GM23338 (cell line): ENCODE data around the gene LGALS7. TPM values are rescaled to one million over a fixed set of nuclear protein-coding genes. Genes with fewer than 3 reads are reported as not detected.
"Not testable (repeated sequence)": the region's sequence is repeated elsewhere in the genome, so short reads cannot be mapped to it uniquely, and the experiment has no call there.

Experiments
- ATAC-seq: fragments of 200-7000 bp; cut with Tn5 transposase; 3 replicates; pipeline ENCODE4 v1.9.1; 2020
- DNase-seq: peaks from one replicate; pipeline ENCODE4 v3.0.0-alpha.2; 2015; ENCODE audit warnings: low spot score
- H2AFZ ChIP-seq: fragments of 200-600 bp; sonication (generic); 2 replicates; pipeline ENCODE4 v1.8.0; 2016; ENCODE audit warnings: antibody characterized with exemption, mild to moderate bottlenecking, moderate library complexity
- H3F3A ChIP-seq: fragments of 200-600 bp; sonication (generic); replicated peaks from 2 replicates; pipeline ENCODE4 v1.8.0; 2017; ENCODE audit warnings: antibody characterized with exemption, mixed run types, low read depth
- H3K27ac ChIP-seq: fragments of 200-600 bp; sonication (generic); 2 replicates; pipeline ENCODE4 v1.6.1; 2016; ENCODE audit warnings: low read depth
- H3K27me3 ChIP-seq: fragments of 200-600 bp; sonication (generic); 2 replicates; pipeline ENCODE4 v1.8.0; 2016; ENCODE audit warnings: mild to moderate bottlenecking, mixed run types, moderate library complexity; ENCODE audit not compliant: insufficient read depth
- H3K36me3 ChIP-seq: fragments of 200-600 bp; sonication (generic); 2 replicates; pipeline ENCODE4 v1.8.0; 2016; ENCODE audit warnings: mild to moderate bottlenecking; ENCODE audit not compliant: insufficient read depth
- H3K4me1 ChIP-seq: fragments of 200-600 bp; sonication (generic); 2 replicates; pipeline ENCODE4 v1.8.0; 2016; ENCODE audit warnings: mild to moderate bottlenecking, moderate library complexity; ENCODE audit not compliant: insufficient read depth
- H3K4me2 ChIP-seq: fragments of 200-600 bp; sonication (generic); 2 replicates; pipeline ENCODE4 v1.7.1; 2017; ENCODE audit warnings: mixed run types
- H3K4me3 ChIP-seq: fragments of 200-600 bp; sonication (generic); 2 replicates; pipeline ENCODE4 v1.6.1; 2016; ENCODE audit warnings: mixed run types
- H3K79me2 ChIP-seq: fragments of 200-600 bp; sonication (generic); replicated peaks from 2 replicates; pipeline ENCODE4 v1.8.0; 2017; ENCODE audit warnings: mild to moderate bottlenecking; ENCODE audit not compliant: insufficient read depth
- H3K9me2 ChIP-seq: fragments of 200-600 bp; sonication (generic); 2 replicates; pipeline ENCODE4 v1.8.0; 2017; ENCODE audit not compliant: insufficient read depth
- H4K20me1 ChIP-seq: fragments of 200-600 bp; sonication (generic); replicated peaks from 2 replicates; pipeline ENCODE4 v1.8.0; 2017; ENCODE audit warnings: mild to moderate bottlenecking; ENCODE audit not compliant: insufficient read depth
- H3K27ac Mint-ChIP-seq: 2 replicates; pipeline ENCODE4 v1.8.0; 2020; ENCODE audit warnings: inconsistent platforms, mild to moderate bottlenecking, moderate library complexity, mixed read lengths
- H3K27me3 Mint-ChIP-seq: 3 replicates; pipeline ENCODE4 v1.8.0; 2022; ENCODE audit warnings: low read depth, mild to moderate bottlenecking, moderate library complexity, mixed read lengths, inconsistent platforms; ENCODE audit not compliant: insufficient read depth, poor library complexity
- H3K36me3 Mint-ChIP-seq: 3 replicates; pipeline ENCODE4 v1.8.0; 2021; ENCODE audit warnings: low read depth, mild to moderate bottlenecking, inconsistent platforms, moderate library complexity, mixed read lengths
- H3K4me1 Mint-ChIP-seq: 3 replicates; pipeline ENCODE4 v1.8.0; 2020; ENCODE audit warnings: mild to moderate bottlenecking, inconsistent platforms, mixed read lengths
- H3K4me3 Mint-ChIP-seq: 3 replicates; pipeline ENCODE4 v1.8.0; 2021; ENCODE audit warnings: moderate library complexity, mild to moderate bottlenecking, inconsistent platforms, mixed read lengths
- H3K9me3 Mint-ChIP-seq: 3 replicates; pipeline ENCODE4 v1.8.0; 2020; ENCODE audit warnings: moderate library complexity, mild to moderate bottlenecking, inconsistent platforms, mixed read lengths
- EZH2phosphoT487 ChIP-seq: fragments of 200-600 bp; sonication (generic); IDR thresholded peaks from one replicate; pipeline ENCODE4 v1.8.1; 2018; ENCODE audit warnings: antibody characterized with exemption; ENCODE audit not compliant: unreplicated experiment
- JUNB ChIP-seq: IDR thresholded peaks from one replicate; pipeline ENCODE4 v1.6.1; 2016; ENCODE audit warnings: antibody characterized with exemption; ENCODE audit not compliant: unreplicated experiment
- NANOG ChIP-seq: IDR thresholded peaks from 2 replicates; pipeline ENCODE4 v1.6.1; 2016; ENCODE audit warnings: antibody characterized with exemption, borderline replicate concordance
- POLR2AphosphoS5 ChIP-seq: IDR thresholded peaks from 2 replicates; pipeline ENCODE4 v1.6.1; 2016; ENCODE audit warnings: antibody characterized with exemption, low read depth
- STAT1 ChIP-seq: IDR thresholded peaks from one replicate; pipeline ENCODE4 v1.6.1; 2016; ENCODE audit warnings: antibody characterized with exemption; ENCODE audit not compliant: unreplicated experiment
- ZNF114 ChIP-seq: fragments of 250-450 bp; sonication (Bioruptor Pico); IDR thresholded peaks from 2 replicates; pipeline ENCODE4 v1.5.0; 2020; ENCODE audit warnings: mild to moderate bottlenecking, moderate library complexity
- ZNF331 ChIP-seq: fragments of 250-450 bp; sonication (Bioruptor Pico); IDR thresholded peaks from 2 replicates; pipeline ENCODE4 v1.5.0; 2020; ENCODE audit warnings: low read depth, mild to moderate bottlenecking, moderate library complexity
- polyA plus RNA-seq: library from polyadenylated mRNA; unstranded; fragments of >200 nt; fragmentation: Nextera tagmentation; extraction: Ambion mirVana; gene quantifications from 2 replicates; pipeline ENCODE4 v1.2.1, GENCODE V29; 2016
- total RNA-seq: library from RNA; depleted of rRNA; stranded (reverse); fragments of >200 nt; shearing (Covaris generic); gene quantifications from 2 replicates; pipeline ENCODE4 v1.2.3, GENCODE V29; 2014
- TF ChIP-seq, protein P1 (sequence below): fragments of 250-450 bp; sonication (Bioruptor Pico); IDR thresholded peaks from 2 replicates; pipeline ENCODE4 v1.5.0; 2020; ENCODE audit warnings: mild to moderate bottlenecking, moderate library complexity
- TF ChIP-seq, protein P2 (sequence below), 2 experiments: fragments of 200-600 bp in 1 of 2; sonication (generic) in 1 of 2; conservative IDR thresholded peaks; 2 replicates each; pipeline versions ENCODE4 v1.5.1 to v1.6.1; 2016 to 2017; ENCODE audit warnings: antibody characterized with exemption in 2 of 2, low read depth in 2 of 2, mild to moderate bottlenecking in 2 of 2, moderate library complexity in 1 of 2
- TF ChIP-seq, protein P3 (sequence below): IDR thresholded peaks from 2 replicates; pipeline ENCODE4 v1.6.1; 2016; ENCODE audit warnings: antibody characterized with exemption

The LGALS7 gene
- total and polyA plus RNA-seq, 2 experiments from 2014 or later = 1.6 TPM; not detected in 1

- not testable (repeated sequence) for H3K4me1 Mint-ChIP-seq, H3K27ac ChIP-seq, DNase-seq, H3K4me3 Mint-ChIP-seq, H3K36me3 ChIP-seq, H3K27me3 ChIP-seq, H3K79me2 ChIP-seq, H2AFZ ChIP-seq, H3F3A ChIP-seq, H3K27ac Mint-ChIP-seq, H3K4me1 ChIP-seq, H4K20me1 ChIP-seq, ATAC-seq, H3K4me2 ChIP-seq, H3K9me2 ChIP-seq, H3K4me3 ChIP-seq, H3K9me3 Mint-ChIP-seq
- Mint-ChIP-seq H3K27me3 (peaks cover 11% of the 10 kb centered on the region), H3K36me3 (peaks cover 23% of the 10 kb centered on the region)
These were observed 40.6 kb upstream of the LGALS7 start for GRCh38 chr19:38813932-38814331.

- no peaks in the 10 kb centered on the region for H3K27me3 ChIP-seq
- no peaks in the 10 kb centered on the region for H3K36me3 ChIP-seq
- H3K9me2 ChIP-seq = no peaks in the 10 kb centered on the region
- TF ChIP-seq, protein P1, sequence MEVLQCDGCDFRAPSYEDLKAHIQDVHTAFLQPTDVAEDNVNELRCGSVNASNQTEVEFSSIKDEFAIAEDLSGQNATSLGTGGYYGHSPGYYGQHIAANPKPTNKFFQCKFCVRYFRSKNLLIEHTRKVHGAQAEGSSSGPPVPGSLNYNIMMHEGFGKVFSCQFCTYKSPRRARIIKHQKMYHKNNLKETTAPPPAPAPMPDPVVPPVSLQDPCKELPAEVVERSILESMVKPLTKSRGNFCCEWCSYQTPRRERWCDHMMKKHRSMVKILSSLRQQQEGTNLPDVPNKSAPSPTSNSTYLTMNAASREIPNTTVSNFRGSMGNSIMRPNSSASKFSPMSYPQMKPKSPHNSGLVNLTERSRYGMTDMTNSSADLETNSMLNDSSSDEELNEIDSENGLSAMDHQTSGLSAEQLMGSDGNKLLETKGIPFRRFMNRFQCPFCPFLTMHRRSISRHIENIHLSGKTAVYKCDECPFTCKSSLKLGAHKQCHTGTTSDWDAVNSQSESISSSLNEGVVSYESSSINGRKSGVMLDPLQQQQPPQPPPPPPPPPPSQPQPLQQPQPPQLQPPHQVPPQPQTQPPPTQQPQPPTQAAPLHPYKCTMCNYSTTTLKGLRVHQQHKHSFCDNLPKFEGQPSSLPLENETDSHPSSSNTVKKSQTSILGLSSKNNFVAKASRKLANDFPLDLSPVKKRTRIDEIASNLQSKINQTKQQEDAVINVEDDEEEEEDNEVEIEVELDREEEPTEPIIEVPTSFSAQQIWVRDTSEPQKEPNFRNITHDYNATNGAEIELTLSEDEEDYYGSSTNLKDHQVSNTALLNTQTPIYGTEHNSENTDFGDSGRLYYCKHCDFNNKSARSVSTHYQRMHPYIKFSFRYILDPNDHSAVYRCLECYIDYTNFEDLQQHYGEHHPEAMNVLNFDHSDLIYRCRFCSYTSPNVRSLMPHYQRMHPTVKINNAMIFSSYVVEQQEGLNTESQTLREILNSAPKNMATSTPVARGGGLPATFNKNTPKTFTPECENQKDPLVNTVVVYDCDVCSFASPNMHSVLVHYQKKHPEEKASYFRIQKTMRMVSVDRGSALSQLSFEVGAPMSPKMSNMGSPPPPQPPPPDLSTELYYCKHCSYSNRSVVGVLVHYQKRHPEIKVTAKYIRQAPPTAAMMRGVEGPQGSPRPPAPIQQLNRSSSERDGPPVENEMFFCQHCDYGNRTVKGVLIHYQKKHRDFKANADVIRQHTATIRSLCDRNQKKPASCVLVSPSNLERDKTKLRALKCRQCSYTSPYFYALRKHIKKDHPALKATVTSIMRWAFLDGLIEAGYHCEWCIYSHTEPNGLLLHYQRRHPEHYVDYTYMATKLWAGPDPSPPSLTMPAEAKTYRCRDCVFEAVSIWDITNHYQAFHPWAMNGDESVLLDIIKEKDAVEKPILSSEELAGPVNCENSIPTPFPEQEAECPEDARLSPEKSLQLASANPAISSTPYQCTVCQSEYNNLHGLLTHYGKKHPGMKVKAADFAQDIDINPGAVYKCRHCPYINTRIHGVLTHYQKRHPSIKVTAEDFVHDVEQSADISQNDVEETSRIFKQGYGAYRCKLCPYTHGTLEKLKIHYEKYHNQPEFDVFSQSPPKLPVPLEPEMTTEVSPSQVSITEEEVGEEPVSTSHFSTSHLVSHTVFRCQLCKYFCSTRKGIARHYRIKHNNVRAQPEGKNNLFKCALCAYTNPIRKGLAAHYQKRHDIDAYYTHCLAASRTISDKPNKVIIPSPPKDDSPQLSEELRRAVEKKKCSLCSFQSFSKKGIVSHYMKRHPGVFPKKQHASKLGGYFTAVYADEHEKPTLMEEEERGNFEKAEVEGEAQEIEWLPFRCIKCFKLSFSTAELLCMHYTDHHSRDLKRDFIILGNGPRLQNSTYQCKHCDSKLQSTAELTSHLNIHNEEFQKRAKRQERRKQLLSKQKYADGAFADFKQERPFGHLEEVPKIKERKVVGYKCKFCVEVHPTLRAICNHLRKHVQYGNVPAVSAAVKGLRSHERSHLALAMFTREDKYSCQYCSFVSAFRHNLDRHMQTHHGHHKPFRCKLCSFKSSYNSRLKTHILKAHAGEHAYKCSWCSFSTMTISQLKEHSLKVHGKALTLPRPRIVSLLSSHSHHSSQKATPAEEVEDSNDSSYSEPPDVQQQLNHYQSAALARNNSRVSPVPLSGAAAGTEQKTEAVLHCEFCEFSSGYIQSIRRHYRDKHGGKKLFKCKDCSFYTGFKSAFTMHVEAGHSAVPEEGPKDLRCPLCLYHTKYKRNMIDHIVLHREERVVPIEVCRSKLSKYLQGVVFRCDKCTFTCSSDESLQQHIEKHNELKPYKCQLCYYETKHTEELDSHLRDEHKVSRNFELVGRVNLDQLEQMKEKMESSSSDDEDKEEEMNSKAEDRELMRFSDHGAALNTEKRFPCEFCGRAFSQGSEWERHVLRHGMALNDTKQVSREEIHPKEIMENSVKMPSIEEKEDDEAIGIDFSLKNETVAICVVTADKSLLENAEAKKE (CRISPR knock-in tag) = no peak
- TF ChIP-seq EZH2phosphoT487 (no peak), POLR2AphosphoS5 (no peak), NANOG (no peak), ZNF114 (CRISPR knock-in tag) (no peak), JUNB (no peak), ZNF331 (CRISPR knock-in tag) (no peak), STAT1 (no peak)
- TF ChIP-seq, protein P2, sequence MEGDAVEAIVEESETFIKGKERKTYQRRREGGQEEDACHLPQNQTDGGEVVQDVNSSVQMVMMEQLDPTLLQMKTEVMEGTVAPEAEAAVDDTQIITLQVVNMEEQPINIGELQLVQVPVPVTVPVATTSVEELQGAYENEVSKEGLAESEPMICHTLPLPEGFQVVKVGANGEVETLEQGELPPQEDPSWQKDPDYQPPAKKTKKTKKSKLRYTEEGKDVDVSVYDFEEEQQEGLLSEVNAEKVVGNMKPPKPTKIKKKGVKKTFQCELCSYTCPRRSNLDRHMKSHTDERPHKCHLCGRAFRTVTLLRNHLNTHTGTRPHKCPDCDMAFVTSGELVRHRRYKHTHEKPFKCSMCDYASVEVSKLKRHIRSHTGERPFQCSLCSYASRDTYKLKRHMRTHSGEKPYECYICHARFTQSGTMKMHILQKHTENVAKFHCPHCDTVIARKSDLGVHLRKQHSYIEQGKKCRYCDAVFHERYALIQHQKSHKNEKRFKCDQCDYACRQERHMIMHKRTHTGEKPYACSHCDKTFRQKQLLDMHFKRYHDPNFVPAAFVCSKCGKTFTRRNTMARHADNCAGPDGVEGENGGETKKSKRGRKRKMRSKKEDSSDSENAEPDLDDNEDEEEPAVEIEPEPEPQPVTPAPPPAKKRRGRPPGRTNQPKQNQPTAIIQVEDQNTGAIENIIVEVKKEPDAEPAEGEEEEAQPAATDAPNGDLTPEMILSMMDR (conservative IDR thresholded peaks at IDR 0.05; ENCODE audit: low read depth in 2 of 2) = no peak
- TF ChIP-seq, protein P3, sequence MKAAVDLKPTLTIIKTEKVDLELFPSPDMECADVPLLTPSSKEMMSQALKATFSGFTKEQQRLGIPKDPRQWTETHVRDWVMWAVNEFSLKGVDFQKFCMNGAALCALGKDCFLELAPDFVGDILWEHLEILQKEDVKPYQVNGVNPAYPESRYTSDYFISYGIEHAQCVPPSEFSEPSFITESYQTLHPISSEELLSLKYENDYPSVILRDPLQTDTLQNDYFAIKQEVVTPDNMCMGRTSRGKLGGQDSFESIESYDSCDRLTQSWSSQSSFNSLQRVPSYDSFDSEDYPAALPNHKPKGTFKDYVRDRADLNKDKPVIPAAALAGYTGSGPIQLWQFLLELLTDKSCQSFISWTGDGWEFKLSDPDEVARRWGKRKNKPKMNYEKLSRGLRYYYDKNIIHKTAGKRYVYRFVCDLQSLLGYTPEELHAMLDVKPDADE = no peak
- Mint-ChIP-seq H3K4me1 (no peaks in the 10 kb centered on the region), H3K27ac (no peak overlapping the region), H3K4me3 (no peak overlapping the region), H3K9me3 (peaks cover 5% of the 10 kb centered on the region; the same call in 2 of the 3 replicates), H3K36me3 (peaks cover 23% of the 10 kb centered on the region), H3K27me3 (peaks cover 11% of the 10 kb centered on the region)
- H3K4me2 ChIP-seq = no peak overlapping the region
- DNase-seq (no peak), ATAC-seq (no peak)
- H3K4me1 ChIP-seq = no peaks in the 10 kb centered on the region
- H3F3A ChIP-seq = no peaks in the 10 kb centered on the region
- no peaks in the 10 kb centered on the region for H3K79me2 ChIP-seq
- H3K27ac ChIP-seq = no peak overlapping the region
- H2AFZ ChIP-seq = no peak overlapping the region
- no peaks in the 10 kb centered on the region for H4K20me1 ChIP-seq
- H3K4me3 ChIP-seq = no peak overlapping the region
These were observed 40.0 kb upstream of the LGALS7 start for GRCh38 chr19:38813323-38813722.
